WTC11 (cell line): ENCODE data around the gene HPCA. TPM values are rescaled to one million over a fixed set of nuclear protein-coding genes. Genes with fewer than 3 reads are reported as not detected.

Experiments
- ATAC-seq: fragments of 200-7000 bp; cut with Tn5 transposase; 2 replicates; pipeline ENCODE4 v1.10.0; 2021; ENCODE audit warnings: mild to moderate bottlenecking, moderate library complexity
- CTCF ChIA-PET: fragments of 300-600 bp; sonication (Branson Sonifier 250); formaldehyde crosslinking; loops from one replicate; lab custom pipeline; 2021; ENCODE audit warnings: antibody characterized with exemption; lab: Charles Lee
- POLR2A ChIA-PET: fragments of 350-600 bp; sonication (Branson Sonifier 250); formaldehyde crosslinking; loops from one replicate; lab custom pipeline; 2021; ENCODE audit warnings: antibody characterized with exemption; lab: Charles Lee
- DNase-seq: peaks from one replicate; pipeline ENCODE4 v3.0.0; 2021; ENCODE audit warnings: low spot score
- H3K27ac Mint-ChIP-seq: 2 replicates; pipeline ENCODE4 v1.8.0; 2021; ENCODE audit warnings: mixed read lengths
- H3K27me3 Mint-ChIP-seq: 2 replicates; pipeline ENCODE4 v1.8.0; 2021; ENCODE audit warnings: low read depth, mild to moderate bottlenecking, moderate library complexity, mixed read lengths
- H3K36me3 Mint-ChIP-seq: 2 replicates; pipeline ENCODE4 v1.8.0; 2021; ENCODE audit warnings: mixed read lengths
- H3K4me1 Mint-ChIP-seq: 2 replicates; pipeline ENCODE4 v1.8.0; 2022; ENCODE audit warnings: mixed read lengths
- H3K4me3 Mint-ChIP-seq: 2 replicates; pipeline ENCODE4 v1.8.0; 2021; ENCODE audit warnings: mild to moderate bottlenecking, moderate library complexity, mixed read lengths
- H3K9me3 Mint-ChIP-seq: 2 replicates; pipeline ENCODE4 v1.8.0; 2021; ENCODE audit warnings: mixed read lengths
- ATF1 ChIP-seq: sonication (generic); formaldehyde crosslinking; IDR thresholded peaks from 2 replicates; pipeline ENCODE4 v1.8.1; 2023; ENCODE audit warnings: mild to moderate bottlenecking, moderate library complexity, missing genetic modification reagents
- CREB1 ChIP-seq: sonication (generic); formaldehyde crosslinking; IDR thresholded peaks from 2 replicates; pipeline ENCODE4 v1.8.0; 2023; ENCODE audit warnings: mild to moderate bottlenecking, missing genetic modification reagents
- EMX1 ChIP-seq: fragments of 250-450 bp; sonication (Bioruptor Pico); IDR thresholded peaks from 2 replicates; pipeline ENCODE4 v1.8.0; 2021; ENCODE audit warnings: mild to moderate bottlenecking
- KAT7 ChIP-seq: sonication (generic); formaldehyde crosslinking; IDR thresholded peaks from 2 replicates; pipeline ENCODE4 v1.8.1; 2023; ENCODE audit warnings: missing genetic modification reagents, mild to moderate bottlenecking, borderline replicate concordance
- NR1H2 ChIP-seq: sonication (generic); formaldehyde crosslinking; IDR thresholded peaks from 2 replicates; pipeline ENCODE4 v1.9.0; 2021; ENCODE audit warnings: mild to moderate bottlenecking, moderate library complexity, missing genetic modification reagents
- OVOL2 ChIP-seq: fragments of 250-450 bp; sonication (Bioruptor Pico); IDR thresholded peaks from 2 replicates; pipeline ENCODE4 v1.9.0; 2021; ENCODE audit warnings: mild to moderate bottlenecking, borderline replicate concordance
- PRRX2 ChIP-seq: fragments of 250-450 bp; sonication (Bioruptor Pico); IDR thresholded peaks from 2 replicates; pipeline ENCODE4 v1.8.0; 2021; ENCODE audit warnings: mild to moderate bottlenecking
- RELA ChIP-seq: sonication (generic); formaldehyde crosslinking; IDR thresholded peaks from 2 replicates; pipeline ENCODE4 v1.8.1; 2022; ENCODE audit warnings: missing genetic modification reagents, mild to moderate bottlenecking, borderline replicate concordance
- SOX15 ChIP-seq: fragments of 250-450 bp; sonication (Bioruptor Pico); IDR thresholded peaks from 2 replicates; pipeline ENCODE4 v1.9.0; 2021; ENCODE audit warnings: mild to moderate bottlenecking
- TEAD1 ChIP-seq: sonication (generic); formaldehyde crosslinking; IDR thresholded peaks from 2 replicates; pipeline ENCODE4 v1.8.0; 2022; ENCODE audit warnings: mild to moderate bottlenecking, missing genetic modification reagents
- ZNF416 ChIP-seq: fragments of 250-450 bp; sonication (Bioruptor Pico); IDR thresholded peaks from 2 replicates; pipeline ENCODE4 v1.9.0; 2021; ENCODE audit warnings: mild to moderate bottlenecking, inconsistent platforms
- ZNF671 ChIP-seq: fragments of 250-450 bp; sonication (Bioruptor Pico); IDR thresholded peaks from 2 replicates; pipeline ENCODE4 v1.8.0; 2021; ENCODE audit warnings: mild to moderate bottlenecking
- total RNA-seq: library from RNA; stranded (reverse); gene quantifications from 3 replicates; pipeline ENCODE4 v1.2.3, GENCODE V29; 2021
- TF ChIP-seq, protein P1 (sequence below): sonication (generic); formaldehyde crosslinking; IDR thresholded peaks from 2 replicates; pipeline ENCODE4 v1.8.0; 2022; ENCODE audit warnings: mild to moderate bottlenecking, missing genetic modification reagents
- TF ChIP-seq, protein P2 (sequence below): fragments of 250-450 bp; sonication (Bioruptor Pico); IDR thresholded peaks from 2 replicates; pipeline ENCODE4 v1.9.0; 2021; ENCODE audit warnings: mild to moderate bottlenecking
- TF ChIP-seq, protein P3 (sequence below): sonication (generic); formaldehyde crosslinking; IDR thresholded peaks from 2 replicates; pipeline ENCODE4 v1.8.1; 2022; ENCODE audit warnings: low read depth, mild to moderate bottlenecking, moderate library complexity, missing genetic modification reagents, borderline replicate concordance
- TF ChIP-seq, protein P4 (sequence below): sonication (generic); formaldehyde crosslinking; IDR thresholded peaks from 2 replicates; pipeline ENCODE4 v1.8.1; 2022; ENCODE audit warnings: missing genetic modification reagents, borderline replicate concordance
- TF ChIP-seq, protein P5 (sequence below): fragments of 250-450 bp; sonication (Bioruptor Pico); IDR thresholded peaks from 2 replicates; pipeline ENCODE4 v1.9.0; 2021; ENCODE audit warnings: moderate library complexity, mild to moderate bottlenecking, inconsistent platforms, borderline replicate concordance
- TF ChIP-seq, protein P6 (sequence below): sonication (generic); formaldehyde crosslinking; IDR thresholded peaks from 2 replicates; pipeline ENCODE4 v1.8.0; 2022; ENCODE audit warnings: mild to moderate bottlenecking, missing genetic modification reagents
- TF ChIP-seq, protein P7 (sequence below): sonication (generic); formaldehyde crosslinking; IDR thresholded peaks from 2 replicates; pipeline ENCODE4 v1.8.1; 2023; ENCODE audit warnings: mild to moderate bottlenecking, missing genetic modification reagents, moderate library complexity
- TF ChIP-seq, protein P8 (sequence below): fragments of 250-450 bp; sonication (Bioruptor Pico); IDR thresholded peaks from 2 replicates; pipeline ENCODE4 v1.9.0; 2021; ENCODE audit warnings: mild to moderate bottlenecking, borderline replicate concordance

The HPCA gene
- total RNA-seq, 1 experiment from 2014 or later: 1.9 TPM

DNA sequence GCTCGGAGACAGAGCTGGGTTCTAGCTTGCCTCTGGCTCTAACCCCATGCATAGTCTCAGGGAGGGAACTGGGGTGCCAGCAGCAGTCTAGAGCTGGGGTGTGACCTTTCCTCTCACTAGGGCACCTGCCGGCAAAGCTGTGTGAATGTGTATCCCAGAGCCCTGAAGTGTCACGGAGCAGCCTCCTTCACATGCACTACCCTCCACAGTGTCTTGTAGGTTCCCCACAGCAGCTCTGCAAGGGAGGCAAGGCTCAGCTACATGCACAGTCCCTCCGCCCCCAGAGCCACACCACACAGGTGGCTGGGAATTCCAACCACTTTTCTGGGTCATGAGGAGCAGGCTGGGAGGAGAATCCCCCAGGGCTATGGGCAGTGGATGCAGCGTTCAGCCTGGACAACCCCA is 7.7 kb upstream of the HPCA start (continued):
- TF ChIP-seq, protein P1, sequence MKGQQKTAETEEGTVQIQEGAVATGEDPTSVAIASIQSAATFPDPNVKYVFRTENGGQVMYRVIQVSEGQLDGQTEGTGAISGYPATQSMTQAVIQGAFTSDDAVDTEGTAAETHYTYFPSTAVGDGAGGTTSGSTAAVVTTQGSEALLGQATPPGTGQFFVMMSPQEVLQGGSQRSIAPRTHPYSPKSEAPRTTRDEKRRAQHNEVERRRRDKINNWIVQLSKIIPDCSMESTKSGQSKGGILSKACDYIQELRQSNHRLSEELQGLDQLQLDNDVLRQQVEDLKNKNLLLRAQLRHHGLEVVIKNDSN (CRISPR knock-in tag): no peak

DNA sequence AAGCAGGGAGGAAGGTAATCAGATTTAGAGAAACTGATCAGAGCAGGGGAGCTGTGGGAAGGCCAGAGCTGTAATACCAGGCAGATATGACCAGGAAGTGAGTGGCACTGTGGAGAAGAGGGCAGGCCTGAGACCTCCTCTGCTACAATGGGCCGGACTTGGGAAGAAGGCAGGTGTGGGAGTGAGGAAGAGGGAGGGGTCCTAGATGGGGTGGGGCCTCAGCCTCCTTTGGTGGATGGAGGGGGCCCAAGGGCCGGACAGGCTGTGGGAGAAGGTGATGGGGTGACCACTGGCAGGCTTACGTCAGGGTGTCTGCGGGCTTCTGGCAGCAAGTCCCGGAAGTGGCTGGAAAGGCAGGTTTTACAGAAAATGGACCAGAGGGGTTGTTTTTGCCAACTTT is 5.0 kb upstream of the HPCA start:
- Mint-ChIP-seq H3K27me3 (peaks cover 28% of the 10 kb centered on the region), H3K4me1 (peaks cover 22% of the 10 kb centered on the region), H3K27ac (no peak overlapping the region), H3K4me3 (no peak overlapping the region), H3K36me3 (no peaks in the 10 kb centered on the region), H3K9me3 (no peaks in the 10 kb centered on the region)
- POLR2A ChIA-PET: interaction anchor here (0.6 kb wide), 1 partner anchor 62 kb away, joined by 3 read pairs; no protein-coding TSS in a partner anchor
- CTCF ChIA-PET: interaction anchor here (1.2 to 3.4 kb wide), 6 partner anchors 8 to 205 kb away, joined by 3 to 27 read pairs (median 6); no protein-coding TSS in a partner anchor
- ATAC-seq: no peak
- TF ChIP-seq EMX1 (no peak), TEAD1 (CRISPR knock-in tag) (no peak), OVOL2 (no peak), ZNF671 (CRISPR knock-in tag) (no peak), CREB1 (CRISPR knock-in tag) (no peak), ATF1 (CRISPR knock-in tag) (no peak), PRRX2 (CRISPR knock-in tag) (no peak), RELA (CRISPR knock-in tag) (no peak), NR1H2 (CRISPR knock-in tag) (no peak), ZNF416 (no peak), SOX15 (CRISPR knock-in tag) (no peak), KAT7 (CRISPR knock-in tag) (no peak)
- TF ChIP-seq, protein P2, sequence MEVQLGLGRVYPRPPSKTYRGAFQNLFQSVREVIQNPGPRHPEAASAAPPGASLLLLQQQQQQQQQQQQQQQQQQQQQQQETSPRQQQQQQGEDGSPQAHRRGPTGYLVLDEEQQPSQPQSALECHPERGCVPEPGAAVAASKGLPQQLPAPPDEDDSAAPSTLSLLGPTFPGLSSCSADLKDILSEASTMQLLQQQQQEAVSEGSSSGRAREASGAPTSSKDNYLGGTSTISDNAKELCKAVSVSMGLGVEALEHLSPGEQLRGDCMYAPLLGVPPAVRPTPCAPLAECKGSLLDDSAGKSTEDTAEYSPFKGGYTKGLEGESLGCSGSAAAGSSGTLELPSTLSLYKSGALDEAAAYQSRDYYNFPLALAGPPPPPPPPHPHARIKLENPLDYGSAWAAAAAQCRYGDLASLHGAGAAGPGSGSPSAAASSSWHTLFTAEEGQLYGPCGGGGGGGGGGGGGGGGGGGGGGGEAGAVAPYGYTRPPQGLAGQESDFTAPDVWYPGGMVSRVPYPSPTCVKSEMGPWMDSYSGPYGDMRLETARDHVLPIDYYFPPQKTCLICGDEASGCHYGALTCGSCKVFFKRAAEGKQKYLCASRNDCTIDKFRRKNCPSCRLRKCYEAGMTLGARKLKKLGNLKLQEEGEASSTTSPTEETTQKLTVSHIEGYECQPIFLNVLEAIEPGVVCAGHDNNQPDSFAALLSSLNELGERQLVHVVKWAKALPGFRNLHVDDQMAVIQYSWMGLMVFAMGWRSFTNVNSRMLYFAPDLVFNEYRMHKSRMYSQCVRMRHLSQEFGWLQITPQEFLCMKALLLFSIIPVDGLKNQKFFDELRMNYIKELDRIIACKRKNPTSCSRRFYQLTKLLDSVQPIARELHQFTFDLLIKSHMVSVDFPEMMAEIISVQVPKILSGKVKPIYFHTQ (CRISPR knock-in tag): no peak
- TF ChIP-seq, protein P3, sequence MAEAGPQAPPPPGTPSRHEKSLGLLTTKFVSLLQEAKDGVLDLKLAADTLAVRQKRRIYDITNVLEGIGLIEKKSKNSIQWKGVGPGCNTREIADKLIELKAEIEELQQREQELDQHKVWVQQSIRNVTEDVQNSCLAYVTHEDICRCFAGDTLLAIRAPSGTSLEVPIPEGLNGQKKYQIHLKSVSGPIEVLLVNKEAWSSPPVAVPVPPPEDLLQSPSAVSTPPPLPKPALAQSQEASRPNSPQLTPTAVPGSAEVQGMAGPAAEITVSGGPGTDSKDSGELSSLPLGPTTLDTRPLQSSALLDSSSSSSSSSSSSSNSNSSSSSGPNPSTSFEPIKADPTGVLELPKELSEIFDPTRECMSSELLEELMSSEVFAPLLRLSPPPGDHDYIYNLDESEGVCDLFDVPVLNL (CRISPR knock-in tag): no peak
- TF ChIP-seq, protein P4, sequence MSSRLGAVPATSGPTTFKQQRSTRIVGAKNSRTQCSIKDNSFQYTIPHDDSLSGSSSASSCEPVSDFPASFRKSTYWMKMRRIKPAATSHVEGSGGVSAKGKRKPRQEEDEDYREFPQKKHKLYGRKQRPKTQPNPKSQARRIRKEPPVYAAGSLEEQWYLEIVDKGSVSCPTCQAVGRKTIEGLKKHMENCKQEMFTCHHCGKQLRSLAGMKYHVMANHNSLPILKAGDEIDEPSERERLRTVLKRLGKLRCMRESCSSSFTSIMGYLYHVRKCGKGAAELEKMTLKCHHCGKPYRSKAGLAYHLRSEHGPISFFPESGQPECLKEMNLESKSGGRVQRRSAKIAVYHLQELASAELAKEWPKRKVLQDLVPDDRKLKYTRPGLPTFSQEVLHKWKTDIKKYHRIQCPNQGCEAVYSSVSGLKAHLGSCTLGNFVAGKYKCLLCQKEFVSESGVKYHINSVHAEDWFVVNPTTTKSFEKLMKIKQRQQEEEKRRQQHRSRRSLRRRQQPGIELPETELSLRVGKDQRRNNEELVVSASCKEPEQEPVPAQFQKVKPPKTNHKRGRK: no peak
- TF ChIP-seq, protein P5, sequence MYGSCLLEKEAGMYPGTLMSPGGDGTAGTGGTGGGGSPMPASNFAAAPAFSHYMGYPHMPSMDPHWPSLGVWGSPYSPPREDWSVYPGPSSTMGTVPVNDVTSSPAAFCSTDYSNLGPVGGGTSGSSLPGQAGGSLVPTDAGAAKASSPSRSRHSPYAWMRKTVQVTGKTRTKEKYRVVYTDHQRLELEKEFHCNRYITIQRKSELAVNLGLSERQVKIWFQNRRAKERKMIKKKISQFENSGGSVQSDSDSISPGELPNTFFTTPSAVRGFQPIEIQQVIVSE (CRISPR knock-in tag): no peak
- TF ChIP-seq, protein P6, sequence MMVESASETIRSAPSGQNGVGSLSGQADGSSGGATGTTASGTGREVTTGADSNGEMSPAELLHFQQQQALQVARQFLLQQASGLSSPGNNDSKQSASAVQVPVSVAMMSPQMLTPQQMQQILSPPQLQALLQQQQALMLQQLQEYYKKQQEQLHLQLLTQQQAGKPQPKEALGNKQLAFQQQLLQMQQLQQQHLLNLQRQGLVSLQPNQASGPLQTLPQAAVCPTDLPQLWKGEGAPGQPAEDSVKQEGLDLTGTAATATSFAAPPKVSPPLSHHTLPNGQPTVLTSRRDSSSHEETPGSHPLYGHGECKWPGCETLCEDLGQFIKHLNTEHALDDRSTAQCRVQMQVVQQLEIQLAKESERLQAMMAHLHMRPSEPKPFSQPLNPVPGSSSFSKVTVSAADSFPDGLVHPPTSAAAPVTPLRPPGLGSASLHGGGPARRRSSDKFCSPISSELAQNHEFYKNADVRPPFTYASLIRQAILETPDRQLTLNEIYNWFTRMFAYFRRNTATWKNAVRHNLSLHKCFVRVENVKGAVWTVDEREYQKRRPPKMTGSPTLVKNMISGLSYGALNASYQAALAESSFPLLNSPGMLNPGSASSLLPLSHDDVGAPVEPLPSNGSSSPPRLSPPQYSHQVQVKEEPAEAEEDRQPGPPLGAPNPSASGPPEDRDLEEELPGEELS (CRISPR knock-in tag): no peak
- TF ChIP-seq, protein P7, sequence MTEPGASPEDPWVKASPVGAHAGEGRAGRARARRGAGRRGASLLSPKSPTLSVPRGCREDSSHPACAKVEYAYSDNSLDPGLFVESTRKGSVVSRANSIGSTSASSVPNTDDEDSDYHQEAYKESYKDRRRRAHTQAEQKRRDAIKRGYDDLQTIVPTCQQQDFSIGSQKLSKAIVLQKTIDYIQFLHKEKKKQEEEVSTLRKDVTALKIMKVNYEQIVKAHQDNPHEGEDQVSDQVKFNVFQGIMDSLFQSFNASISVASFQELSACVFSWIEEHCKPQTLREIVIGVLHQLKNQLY (CRISPR knock-in tag): no peak
- TF ChIP-seq, protein P8, sequence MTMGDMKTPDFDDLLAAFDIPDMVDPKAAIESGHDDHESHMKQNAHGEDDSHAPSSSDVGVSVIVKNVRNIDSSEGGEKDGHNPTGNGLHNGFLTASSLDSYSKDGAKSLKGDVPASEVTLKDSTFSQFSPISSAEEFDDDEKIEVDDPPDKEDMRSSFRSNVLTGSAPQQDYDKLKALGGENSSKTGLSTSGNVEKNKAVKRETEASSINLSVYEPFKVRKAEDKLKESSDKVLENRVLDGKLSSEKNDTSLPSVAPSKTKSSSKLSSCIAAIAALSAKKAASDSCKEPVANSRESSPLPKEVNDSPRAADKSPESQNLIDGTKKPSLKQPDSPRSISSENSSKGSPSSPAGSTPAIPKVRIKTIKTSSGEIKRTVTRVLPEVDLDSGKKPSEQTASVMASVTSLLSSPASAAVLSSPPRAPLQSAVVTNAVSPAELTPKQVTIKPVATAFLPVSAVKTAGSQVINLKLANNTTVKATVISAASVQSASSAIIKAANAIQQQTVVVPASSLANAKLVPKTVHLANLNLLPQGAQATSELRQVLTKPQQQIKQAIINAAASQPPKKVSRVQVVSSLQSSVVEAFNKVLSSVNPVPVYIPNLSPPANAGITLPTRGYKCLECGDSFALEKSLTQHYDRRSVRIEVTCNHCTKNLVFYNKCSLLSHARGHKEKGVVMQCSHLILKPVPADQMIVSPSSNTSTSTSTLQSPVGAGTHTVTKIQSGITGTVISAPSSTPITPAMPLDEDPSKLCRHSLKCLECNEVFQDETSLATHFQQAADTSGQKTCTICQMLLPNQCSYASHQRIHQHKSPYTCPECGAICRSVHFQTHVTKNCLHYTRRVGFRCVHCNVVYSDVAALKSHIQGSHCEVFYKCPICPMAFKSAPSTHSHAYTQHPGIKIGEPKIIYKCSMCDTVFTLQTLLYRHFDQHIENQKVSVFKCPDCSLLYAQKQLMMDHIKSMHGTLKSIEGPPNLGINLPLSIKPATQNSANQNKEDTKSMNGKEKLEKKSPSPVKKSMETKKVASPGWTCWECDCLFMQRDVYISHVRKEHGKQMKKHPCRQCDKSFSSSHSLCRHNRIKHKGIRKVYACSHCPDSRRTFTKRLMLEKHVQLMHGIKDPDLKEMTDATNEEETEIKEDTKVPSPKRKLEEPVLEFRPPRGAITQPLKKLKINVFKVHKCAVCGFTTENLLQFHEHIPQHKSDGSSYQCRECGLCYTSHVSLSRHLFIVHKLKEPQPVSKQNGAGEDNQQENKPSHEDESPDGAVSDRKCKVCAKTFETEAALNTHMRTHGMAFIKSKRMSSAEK: no peak
- no peak for DNase-seq
